HG02884 (cell line): ENCODE data around the gene VAV1.
"Not testable (repeated sequence)": the region's sequence is repeated elsewhere in the genome, so short reads cannot be mapped to it uniquely, and the experiment has no call there.

Experiments
- ATAC-seq: cut with Tn5 transposase; IDR thresholded peaks from one replicate; pipeline ENCODE4 v1.9.1; 2021; ENCODE audit warnings: mild to moderate bottlenecking, moderate library complexity; ENCODE audit not compliant: unreplicated experiment

Gene VAV1

DNA sequence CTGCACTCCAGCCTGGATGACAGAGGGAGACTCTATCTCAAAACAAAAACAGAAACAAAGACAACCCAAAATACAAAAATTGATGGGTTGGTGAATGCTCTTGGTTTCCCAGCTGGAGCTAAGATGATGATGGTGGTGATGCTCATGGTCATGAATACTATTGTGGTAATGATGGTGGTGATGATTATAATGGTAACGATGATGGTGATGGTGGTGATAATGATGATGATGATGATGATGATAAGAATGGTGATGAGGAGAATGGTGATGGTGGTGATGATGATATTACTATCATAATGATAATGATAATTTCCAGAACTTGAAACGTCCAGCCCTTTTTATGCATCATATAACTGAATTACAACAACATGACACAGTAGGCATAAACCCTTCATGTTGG is 40.1 kb downstream of the VAV1 start:
- no peak for ATAC-seq

DNA sequence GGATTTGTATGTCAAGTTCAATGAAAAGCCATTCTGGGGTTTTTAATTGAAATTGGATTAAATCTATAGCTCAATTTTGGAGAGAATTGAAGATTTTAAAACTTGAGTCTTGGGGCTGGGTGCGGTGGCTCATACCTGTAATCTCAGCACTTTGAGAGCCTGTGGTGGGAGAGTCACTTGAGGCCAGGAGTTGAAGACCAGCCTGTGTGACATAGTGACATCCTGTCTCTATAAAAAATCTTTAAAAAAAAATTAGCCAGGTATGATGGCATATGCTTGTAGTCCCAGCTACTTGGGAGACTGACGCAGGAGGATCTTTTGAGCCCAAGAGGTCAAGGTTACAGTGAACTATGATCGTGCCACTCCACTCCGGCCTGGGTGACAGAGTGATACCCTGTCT is 41.2 kb downstream of the VAV1 start:
- ATAC-seq, result no peak

DNA sequence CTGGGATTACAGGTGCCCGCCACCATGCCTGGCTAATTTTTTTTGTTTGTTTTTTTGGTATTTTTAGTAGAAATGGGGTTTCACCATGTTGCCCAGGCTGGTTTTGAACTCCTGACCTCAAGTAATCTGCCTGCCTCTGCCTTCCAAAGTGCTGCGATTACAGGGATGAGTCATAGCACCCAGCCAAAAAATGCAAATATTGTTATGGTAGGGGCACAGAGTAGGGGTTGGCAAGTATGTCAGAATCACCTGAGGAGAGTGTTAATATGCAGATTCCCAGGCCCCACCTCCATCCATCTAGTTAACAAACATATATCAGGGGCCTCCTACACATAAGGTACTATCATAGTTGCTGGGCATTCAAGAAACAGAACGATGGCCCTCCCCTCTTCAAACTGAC is 44.7 kb downstream of the VAV1 start:
- no peak for ATAC-seq

DNA sequence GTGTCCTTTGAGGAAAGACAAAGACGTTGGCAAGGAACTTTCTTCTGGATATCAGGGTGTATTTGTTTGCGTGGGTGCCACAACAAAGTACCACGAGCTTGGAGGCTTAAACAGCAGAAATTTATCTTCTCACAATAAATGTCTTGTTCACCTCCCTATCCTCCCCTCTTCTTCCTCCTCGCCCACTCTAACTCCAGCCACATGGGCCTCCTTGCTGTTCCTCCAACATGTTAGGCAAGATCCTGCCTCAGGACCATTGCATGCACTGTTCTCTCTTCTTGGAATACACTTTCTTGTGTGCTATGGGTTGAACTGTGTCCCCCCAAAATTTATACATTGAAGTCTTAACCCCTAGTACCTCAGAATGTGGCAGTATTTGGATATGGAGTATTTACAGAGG is 45.7 kb downstream of the VAV1 start:
- no peak for ATAC-seq

DNA sequence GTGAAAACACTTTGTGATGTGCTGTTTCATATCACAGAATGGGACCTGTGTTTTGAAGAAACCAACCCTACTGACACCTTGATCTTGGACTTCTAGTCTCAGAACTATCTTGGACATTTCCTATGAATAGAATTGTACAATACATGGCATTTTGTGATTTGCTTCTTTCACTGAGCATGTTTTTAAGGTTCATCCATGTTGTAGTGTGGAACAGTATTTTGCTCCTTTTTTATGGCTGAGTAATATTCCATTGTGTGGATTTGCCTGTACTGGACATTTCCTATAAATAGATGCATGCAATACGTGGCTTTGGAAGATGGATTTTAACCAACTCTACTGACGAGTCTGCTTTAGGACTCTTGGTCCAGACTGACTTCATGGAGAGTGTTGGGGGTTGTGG is 46.8 kb downstream of the VAV1 start:
- no peak for ATAC-seq

DNA sequence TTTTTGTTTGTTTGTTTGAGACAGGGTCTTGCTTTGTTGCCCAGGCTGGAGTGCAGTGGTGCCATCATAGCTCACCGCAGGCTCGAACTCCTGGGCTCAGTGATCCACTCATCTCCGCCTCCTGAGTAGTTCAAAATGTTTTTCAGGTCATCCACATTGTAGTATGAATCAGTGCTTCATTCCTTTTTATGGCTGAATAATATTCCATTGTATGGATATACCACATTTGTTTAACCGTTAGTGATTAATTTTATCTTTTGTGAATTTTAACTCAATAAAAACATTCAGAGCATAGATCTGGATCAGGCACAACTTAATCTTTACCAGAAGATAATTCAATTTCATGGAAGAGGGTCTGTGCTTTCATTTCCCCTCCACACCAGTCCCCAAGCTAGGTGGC is 47.7 kb downstream of the VAV1 start:
- ATAC-seq, result no peak

DNA sequence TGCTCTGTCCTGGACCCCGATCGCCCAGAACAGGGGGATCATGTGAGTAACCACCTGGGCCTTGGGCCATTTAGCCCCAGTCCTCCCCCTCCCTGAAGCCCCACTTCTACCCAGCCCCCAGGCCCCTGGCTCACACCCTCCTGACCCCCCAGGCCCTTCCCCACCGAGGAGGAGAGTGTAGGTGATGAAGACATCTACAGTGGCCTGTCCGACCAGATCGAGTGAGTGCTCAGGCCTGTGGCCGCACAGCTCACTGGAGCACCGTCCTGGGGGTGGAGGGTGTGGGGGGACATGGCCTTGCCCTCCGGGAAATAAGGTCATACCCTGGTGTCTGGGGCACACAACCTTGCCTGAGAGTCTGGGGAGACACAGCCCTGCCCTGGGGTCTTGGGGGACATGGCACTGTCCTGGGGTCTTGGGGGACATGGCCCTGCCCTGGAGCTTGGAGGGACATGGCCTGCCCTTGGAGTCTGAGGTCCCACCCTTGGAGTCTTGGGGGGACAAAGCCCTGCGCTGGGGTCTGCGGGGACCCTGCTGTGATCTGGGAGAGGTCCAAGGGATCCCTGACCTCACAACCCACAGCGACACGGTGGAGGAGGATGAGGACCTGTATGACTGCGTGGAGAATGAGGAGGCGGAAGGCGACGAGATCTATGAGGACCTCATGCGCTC is 49.3 kb downstream of the VAV1 start:
- ATAC-seq, result no peak

DNA sequence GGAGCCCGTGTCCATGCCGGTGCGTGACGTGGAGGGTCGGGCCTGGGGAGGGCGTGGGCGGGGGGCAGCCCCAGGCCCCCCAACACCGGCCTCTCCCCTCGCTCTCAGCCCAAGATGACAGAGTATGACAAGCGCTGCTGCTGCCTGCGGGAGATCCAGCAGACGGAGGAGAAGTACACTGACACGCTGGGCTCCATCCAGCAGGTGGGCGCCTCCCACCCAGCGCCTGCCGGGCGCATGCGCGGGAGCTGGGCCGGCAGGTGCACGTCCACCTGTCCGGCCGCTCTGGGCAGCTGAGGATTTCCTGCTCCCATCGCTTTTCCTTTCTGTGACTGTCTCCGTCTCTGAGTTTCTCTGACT is 49.8 kb downstream of the VAV1 start:
- ATAC-seq, result no peak

DNA sequence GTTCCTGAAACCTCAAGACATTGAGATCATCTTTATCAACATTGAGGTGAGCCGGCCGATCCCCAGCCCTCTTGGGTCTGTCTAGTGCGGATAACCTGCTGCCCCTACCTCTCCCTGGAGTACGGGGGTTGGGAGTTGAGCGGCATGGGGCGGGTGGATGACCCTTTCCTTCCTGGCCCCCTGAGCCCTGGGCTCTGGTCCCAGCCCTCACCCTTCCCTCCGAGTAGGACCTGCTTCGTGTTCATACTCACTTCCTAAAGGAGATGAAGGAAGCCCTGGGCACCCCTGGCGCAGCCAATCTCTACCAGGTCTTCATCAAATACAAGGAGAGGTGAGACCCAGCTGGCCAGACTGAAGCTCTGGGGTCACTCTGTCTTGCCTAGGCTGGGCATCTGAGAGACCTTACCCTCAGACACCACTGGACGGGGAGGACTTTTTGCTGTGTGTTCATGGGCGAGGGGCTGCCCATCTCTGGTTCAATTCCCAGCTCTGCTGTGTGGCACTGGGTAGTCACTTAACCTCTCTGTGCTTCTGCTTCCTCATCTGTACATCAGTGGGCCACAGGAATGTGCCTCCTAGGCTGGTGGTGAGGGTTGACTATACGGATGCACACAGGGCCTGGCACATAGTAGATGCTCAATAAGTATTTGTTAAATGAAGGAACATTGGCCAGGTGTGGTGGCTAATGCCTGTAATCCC is 52.7 kb downstream of the VAV1 start:
- ATAC-seq, result no peak

DNA sequence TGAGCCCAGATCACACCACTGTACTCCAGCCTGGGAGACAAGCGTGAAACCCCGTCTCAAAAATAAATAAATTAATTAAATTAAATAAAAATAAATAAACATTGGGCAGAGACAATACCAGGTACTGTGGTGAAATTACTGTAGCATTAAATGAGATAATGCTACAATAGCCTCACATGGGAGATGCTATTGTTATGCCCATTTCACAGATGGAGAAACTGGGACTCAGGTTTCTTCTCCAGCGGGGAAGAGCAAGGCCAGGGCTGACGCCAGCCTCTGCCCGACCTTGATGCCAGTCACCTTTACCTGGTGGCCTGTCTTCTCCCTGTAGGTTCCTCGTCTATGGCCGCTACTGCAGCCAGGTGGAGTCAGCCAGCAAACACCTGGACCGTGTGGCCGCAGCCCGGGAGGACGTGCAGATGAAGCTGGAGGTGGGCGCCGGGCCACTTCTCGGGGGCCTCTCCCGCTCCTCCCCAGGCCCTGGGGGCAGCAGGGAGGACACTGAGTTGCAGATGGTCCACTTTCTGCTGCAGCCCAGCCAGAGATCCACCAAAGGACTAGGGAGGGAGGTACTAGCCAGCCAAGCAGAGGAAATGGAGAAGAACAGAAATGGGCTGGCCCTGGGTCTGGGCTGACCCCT is 53.9 kb downstream of the VAV1 start:
- ATAC-seq, result no peak

DNA sequence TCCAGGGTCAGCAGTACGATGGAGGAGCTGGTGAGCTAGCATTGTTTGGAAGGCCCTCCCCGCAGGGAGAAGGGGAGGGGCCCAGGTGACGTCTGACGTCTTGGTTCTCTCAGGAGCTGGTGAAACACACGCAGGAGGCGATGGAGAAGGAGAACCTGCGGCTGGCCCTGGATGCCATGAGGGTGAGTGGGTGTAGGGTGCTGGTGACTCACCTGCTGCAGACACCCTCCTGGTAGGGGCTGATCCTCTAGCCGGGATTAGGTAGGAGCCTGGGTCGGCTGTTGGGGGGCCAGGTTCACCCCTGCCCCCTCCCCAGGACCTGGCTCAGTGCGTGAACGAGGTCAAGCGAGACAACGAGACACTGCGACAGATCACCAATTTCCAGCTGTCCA is 55.8 kb downstream of the VAV1 start:
- ATAC-seq, result no peak

DNA sequence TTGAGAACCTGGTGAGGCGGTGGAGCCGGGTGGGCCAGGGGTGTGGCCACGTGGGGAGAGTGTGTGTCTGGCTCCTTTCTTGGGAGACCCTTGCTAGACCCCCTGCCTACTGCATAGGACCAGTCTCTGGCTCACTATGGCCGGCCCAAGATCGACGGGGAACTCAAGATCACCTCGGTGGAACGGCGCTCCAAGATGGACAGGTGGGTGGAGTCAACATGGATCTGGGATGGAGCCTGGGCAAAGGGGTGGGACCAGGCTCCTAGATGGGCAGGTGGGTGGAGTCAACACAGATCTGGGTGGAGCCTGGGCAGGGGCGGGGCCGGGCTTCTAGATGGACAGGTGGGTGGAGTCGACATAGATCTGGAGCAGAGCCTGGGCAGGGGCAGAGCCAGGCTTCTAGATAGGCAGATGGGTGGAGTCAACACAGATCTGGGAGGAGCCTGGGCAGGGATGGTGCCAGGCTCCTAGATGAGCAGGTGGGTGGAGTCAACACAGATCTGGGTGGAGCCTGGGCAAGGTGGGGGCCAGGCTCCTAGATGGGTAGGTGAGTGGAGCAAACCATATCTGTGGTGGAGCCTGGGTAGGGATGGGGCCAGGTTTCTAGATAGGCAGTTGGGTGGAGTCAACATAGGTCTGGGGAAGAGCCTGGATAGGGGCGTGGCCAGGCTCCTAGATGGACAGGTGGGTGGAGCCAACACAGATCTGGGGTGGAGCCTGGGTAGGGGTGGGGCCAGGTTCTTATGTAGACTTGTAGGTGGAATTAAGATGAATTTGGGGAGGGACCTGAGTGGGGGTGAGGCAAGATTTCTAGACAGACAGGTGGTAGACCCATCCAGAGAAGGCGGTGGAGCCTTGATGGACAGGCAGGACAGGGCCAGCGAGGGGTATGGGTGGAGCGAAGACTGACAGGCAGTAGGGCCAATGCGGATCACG is 56.5 kb downstream of the VAV1 start:
- ATAC-seq, result no peak

DNA sequence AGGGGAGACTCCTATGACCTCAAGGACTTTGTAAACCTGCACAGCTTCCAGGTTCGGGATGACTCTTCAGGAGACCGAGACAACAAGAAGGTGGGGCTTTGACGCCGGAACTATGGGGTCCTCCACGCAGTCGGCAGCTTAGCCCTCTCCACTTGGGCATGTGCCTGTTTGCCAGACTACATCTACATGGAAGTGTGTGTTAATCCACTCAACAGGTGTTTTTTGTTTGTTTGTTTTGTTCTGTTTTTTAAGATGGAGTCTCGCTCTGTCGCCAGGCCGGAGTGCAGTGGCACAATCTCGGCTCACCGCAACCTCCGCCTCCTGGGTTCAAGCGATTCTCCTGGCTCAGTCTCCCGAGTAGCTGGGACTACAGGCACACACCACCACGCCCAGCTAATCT is 57.3 kb downstream of the VAV1 start:
- ATAC-seq, result not testable (repeated sequence)

DNA sequence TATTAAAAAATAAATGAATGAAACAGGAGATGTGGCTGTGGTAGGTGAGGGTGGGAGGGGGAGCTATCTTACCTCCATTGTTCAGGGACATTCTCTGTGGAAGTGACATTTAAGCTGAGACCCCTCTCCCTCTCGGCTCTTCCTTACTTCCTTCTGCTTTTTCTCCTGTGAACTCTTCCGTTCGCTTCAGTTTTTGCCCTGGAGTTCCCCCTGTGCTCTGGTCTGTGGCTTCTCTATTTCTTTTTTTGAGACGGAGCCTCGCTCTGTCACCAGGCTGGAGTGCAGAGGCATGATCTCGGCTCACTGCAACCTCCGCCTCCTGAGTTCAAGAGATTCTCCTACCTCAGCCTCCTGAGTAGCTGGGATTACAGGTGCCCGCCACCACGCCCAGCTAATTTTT is 58.6 kb downstream of the VAV1 start:
- ATAC-seq, result not testable (repeated sequence)

DNA sequence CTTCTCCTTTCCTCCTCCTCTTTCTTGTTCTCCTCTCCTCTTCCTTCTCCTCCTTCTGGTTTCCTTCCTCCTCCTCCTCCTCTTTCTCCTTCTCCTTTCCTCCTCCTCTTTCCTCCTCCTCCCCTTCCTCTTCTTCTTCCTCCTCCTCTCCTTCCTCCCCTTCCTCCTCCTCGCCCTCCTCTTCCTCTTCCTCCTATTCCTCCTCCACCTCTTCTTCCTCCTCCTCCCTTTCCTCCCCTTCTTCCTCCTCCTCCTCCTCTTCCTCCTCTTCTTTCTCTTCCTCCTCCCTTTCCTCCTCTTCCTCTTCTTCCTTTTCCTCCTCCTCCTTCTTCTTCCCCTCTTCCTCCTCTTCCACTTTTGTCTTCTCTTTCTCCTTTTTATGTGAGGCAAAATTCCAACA is 59.9 kb downstream of the VAV1 start:
- no peak for ATAC-seq

DNA sequence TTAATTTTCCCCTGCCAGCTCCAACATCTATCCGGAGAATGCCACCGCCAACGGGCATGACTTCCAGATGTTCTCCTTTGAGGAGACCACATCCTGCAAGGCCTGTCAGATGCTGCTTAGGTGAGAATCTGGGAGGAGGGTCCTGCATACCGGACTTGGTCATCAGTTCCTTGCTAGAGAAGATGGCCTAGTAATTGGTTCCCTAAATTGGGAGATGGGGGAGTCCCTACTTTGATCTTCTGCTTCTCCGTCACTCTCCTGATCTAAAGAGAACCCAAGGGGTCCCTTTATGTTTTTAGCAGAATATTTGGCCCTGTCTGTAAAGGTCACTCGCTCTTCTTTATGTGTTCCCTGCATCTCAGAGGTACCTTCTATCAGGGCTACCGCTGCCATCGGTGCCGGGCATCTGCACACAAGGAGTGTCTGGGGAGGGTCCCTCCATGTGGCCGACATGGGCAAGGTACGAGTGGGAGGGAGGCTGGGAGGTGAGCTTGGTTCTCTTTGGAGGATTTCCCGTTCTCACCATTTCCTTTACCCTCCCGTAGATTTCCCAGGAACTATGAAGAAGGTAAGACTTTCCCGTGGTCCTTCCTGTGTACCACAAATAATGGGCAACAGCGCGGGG is 60.8 kb downstream of the VAV1 start:
- no peak for ATAC-seq

DNA sequence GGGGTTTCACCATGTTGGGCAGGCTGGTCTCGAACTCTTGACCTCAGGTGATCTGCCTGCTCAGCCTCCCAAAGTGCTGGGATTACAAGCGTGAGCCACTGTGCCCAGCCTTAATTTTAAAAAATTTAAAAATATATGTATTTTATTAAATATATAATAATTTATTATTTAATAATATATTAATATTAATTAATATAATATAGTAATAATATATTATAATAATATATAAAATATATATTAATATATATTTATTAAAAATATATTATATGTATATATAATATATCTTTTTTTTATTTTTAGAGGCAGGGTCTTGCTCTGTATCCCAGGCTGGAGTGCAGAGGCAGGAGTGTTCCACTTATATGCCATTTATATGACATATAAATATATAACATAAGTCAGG is 61.9 kb downstream of the VAV1 start:
- ATAC-seq, result no peak

DNA sequence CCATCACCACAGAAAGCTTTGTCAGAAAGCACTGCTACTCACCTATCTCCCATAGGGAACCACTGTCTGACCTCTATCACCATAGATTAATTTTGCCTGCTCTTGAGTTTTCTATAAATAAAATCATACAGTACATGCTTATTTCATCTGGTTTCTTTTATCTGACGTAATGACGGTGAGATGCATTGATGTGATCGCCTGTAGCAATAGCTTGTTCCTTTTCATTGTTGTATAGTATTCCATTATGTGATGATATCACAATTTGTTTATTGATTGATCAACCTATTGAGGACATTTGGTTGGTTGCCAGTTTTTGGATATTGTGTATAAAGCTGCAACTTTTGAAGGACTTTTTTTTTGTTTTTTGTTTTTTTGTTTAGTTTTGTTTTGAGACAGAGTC is 63.0 kb downstream of the VAV1 start:
- ATAC-seq, result no peak

DNA sequence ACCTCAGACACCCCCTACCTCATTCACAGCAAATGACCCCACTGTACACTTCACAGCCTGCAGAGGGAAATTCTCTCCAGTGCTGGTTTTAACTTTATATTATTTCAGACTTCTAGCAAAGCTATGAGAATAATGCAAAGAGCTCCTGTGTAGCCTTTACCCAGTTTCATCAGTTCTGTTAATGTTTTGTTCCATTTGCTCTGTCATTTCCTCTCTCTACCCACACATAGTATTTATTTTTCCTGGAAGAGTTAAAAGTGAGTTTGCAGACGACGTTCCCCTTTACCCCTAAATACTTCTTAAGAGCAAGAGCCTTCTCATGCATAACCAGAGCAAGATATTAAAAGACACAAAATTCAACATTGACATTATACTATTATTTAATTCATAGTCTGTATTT is 65.0 kb downstream of the VAV1 start:
- ATAC-seq, result no peak

DNA sequence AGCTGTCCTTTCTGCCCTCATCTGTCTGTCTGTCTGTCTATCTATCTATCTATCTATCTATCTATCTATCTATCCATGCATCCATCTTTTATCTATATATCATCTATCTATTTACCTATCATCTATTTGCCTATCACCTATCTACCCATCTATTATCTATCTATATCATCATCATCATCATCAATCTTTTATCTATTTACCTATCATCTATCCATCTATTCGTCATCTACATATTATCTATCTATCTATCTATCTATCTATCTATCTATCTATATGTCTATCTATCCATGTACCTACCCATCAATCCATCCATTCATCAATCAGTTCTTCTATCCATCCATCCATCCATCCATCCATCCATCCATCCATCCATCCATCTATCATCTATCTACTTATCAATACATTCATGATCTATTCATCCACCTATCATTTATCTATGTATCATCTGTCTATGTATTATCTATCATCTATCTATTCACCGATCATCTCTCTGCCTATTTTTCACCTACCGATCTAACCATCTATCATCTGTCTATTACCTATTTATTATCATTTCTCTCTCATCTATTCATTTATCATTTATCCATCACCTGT is 65.7 kb downstream of the VAV1 start:
- ATAC-seq, result no peak
